Left ventricle myocardium inferior (tissue), 1 donor: Measurements from ENCODE around the gene TMEM225B. TPM values are rescaled to one million over a fixed set of nuclear protein-coding genes. Genes with fewer than 3 reads are reported as not detected.

Source experiments
- DNase-seq: peaks from one replicate; pipeline ENCODE4 v3.0.0-alpha.2; 2020
- H3K27ac ChIP-seq: fragments of 200-600 bp; replicated peaks from 2 replicates; pipeline ENCODE4 v1.8.0; 2021
- H3K27me3 ChIP-seq: fragments of 200-600 bp; 2 replicates; pipeline ENCODE4 v1.8.0; 2021; ENCODE audit warnings: low read depth
- H3K36me3 ChIP-seq: fragments of 200-600 bp; 2 replicates; pipeline ENCODE4 v1.8.0; 2021
- H3K4me1 ChIP-seq: fragments of 200-600 bp; 2 replicates; pipeline ENCODE4 v1.8.0; 2021
- H3K4me3 ChIP-seq: fragments of 200-600 bp; 2 replicates; pipeline ENCODE4 v1.8.0; 2021; ENCODE audit warnings: mild to moderate bottlenecking, moderate library complexity
- H3K9me3 ChIP-seq: fragments of 200-600 bp; replicated peaks from 2 replicates; pipeline ENCODE4 v1.8.0; 2021
- intact Hi-C: fragments of 100-400 bp; cut with micrococcal nuclease; formaldehyde crosslinking; loops from one replicate; pipeline ENCODE4 v1.11.0; 2022
- total RNA-seq: library from RNA; stranded (reverse); fragmentation: NEBNext Ultra II Directional; extraction: Animal tissue kit (Norgen Biotek cat#: 25700); gene quantifications from one replicate; pipeline ENCODE4 v1.2.1, GENCODE V29; 2021
- TF ChIP-seq, protein P1 (sequence below): fragments of 200-600 bp; IDR thresholded peaks from 2 replicates; pipeline ENCODE4 v1.8.0; 2021; ENCODE audit warnings: antibody characterized with exemption, mild to moderate bottlenecking, borderline replicate concordance
- donor health status: DM: no; HTN: yes; CAD: no; lungs with severe emphysema.

TMEM225B gene
- total RNA-seq, 1 donor from 2014 or later: not detected

DNA sequence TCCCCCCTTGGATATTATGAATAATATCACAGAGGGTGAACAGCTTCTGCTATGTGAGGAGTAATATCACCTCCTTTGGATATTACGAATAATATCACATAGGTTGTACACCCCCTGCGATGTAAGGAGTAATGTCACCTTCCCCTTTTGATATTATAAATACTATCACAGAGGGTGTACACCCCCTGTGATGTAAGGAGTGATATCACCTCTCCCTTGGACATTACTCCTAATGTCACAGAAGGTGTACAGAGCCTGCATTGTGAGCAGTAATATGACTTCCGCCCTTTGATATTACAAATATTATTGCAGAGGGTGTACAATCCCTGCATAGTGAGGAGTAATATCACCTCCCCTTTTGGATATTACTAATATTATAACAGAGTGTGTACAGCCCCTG lies 9.2 kb upstream of the TMEM225B start:
- TF ChIP-seq, protein P1, sequence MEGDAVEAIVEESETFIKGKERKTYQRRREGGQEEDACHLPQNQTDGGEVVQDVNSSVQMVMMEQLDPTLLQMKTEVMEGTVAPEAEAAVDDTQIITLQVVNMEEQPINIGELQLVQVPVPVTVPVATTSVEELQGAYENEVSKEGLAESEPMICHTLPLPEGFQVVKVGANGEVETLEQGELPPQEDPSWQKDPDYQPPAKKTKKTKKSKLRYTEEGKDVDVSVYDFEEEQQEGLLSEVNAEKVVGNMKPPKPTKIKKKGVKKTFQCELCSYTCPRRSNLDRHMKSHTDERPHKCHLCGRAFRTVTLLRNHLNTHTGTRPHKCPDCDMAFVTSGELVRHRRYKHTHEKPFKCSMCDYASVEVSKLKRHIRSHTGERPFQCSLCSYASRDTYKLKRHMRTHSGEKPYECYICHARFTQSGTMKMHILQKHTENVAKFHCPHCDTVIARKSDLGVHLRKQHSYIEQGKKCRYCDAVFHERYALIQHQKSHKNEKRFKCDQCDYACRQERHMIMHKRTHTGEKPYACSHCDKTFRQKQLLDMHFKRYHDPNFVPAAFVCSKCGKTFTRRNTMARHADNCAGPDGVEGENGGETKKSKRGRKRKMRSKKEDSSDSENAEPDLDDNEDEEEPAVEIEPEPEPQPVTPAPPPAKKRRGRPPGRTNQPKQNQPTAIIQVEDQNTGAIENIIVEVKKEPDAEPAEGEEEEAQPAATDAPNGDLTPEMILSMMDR: no peak
- H3K4me3 ChIP-seq: no peak overlapping the region
- H3K9me3 ChIP-seq: no peaks in the 10 kb centered on the region
- intact Hi-C loops: no loop called here
- H3K4me1 ChIP-seq: no peaks in the 10 kb centered on the region
- H3K36me3 ChIP-seq: no peaks in the 10 kb centered on the region
- H3K27ac ChIP-seq: no peak overlapping the region
- peaks cover 38% of the 10 kb centered on the region for H3K27me3 ChIP-seq
- no peak for DNase-seq

DNA sequence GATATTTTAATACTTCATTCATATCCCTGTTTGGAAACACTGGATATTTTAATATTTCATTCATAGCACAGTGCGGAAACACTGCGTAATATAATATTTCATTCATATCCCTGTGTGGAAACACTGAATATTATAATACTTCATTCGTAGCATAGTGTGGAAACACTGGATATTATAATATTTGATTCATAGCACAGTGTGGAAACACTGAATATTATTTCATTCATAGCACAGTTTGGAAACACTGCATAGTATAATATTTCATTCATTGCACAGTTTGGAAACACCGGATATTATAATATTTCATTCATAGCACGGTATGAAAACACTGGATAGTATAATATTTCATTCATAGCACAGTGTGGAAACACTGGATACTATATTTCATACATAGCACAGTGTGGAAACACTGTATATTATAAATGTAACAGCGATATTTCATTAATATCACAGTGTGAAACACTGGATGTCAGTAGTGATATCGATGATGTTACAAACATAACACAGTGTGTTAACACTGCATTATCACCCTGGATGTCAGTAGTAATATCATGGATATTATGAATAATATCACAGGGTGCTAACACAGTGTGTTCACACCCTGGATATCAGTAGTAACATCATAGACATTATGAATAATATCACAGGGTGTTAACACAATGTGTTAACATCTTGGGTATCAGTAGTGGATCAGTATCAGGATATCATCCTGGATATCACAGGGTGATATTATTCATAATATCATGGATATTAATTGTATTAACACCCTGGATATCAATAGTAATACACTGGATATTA lies 2.9 kb upstream of the TMEM225B start:
- no peaks in the 10 kb centered on the region for H3K4me1 ChIP-seq
- intact Hi-C loops: no loop called here
- TF ChIP-seq, protein P1: no peak
- no peak for DNase-seq
- peaks cover 9% of the 10 kb centered on the region for H3K27me3 ChIP-seq
- H3K4me3 ChIP-seq: no peak overlapping the region
- no peaks in the 10 kb centered on the region for H3K36me3 ChIP-seq
- no peaks in the 10 kb centered on the region for H3K9me3 ChIP-seq
- no peak overlapping the region for H3K27ac ChIP-seq

GRCh38 chr7:99596408-99596955 lies 1.6 kb upstream of the TMEM225B start:
- intact Hi-C loops: no loop called here
- Histone ChIP-seq H3K27ac (no peak overlapping the region), H3K36me3 (no peaks in the 10 kb centered on the region), H3K9me3 (no peaks in the 10 kb centered on the region), H3K27me3 (peaks cover 9% of the 10 kb centered on the region), H3K4me1 (no peaks in the 10 kb centered on the region), H3K4me3 (no peak overlapping the region)
- TF ChIP-seq, protein P1: no peak
- DNase-seq: no peak

DNA sequence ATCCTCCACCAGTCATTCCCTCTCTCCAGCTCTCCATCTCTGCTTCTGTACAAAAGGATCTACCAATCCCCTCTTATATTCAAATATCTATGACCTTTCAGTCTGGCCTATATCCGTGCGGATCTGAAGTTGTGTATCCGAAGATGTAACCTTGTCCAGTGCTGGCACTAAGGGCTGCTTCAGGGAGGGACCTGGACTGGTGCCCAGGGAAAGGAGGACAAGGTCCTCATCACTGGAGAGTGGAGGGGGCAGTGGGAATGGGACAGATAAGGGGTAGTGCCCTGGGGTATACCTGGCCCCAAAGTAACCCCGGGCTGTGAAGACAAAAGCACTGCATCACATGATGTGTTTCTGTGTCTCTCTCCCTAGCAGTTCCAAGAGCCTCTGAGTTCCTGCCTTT lies 1.8 kb downstream of the TMEM225B start:
- Histone ChIP-seq H3K9me3 (no peaks in the 10 kb centered on the region), H3K4me3 (no peak overlapping the region), H3K36me3 (no peaks in the 10 kb centered on the region), H3K27ac (no peak overlapping the region), H3K27me3 (peaks cover 9% of the 10 kb centered on the region), H3K4me1 (no peaks in the 10 kb centered on the region)
- no peak for DNase-seq
- TF ChIP-seq, protein P1: no peak
- intact Hi-C loops: no loop called here

DNA sequence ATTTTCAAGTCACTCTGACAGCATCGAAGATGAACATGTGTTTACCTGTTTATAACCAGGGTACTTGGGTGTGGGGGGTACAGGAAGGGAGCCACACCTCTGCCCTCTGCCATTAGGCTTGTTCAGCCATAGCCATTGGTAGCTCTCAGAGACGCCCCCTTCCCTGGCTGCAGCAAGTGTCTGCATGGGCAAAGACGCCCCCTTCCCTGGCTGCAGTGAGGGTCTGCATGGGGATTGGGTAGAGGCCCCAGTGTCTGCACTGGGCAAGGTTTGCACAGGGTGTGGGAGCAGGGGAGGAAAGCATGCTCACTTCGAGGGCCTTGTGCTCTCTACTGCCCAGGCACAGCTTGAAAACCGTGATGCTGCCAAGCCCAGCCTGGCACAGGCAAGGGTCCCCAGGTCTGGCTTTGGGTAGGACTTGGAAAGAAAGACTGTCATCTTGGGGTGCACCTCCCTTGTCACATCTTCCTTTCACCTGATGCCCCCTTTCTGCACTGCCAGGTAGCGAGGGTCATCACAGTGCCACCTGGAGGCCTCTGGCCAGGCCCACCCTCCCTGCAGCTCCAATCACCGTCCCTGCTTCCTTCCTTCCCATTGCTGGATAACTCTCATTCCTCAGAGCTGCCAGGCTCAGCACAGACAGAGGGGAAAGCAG lies 3.7 kb downstream of the TMEM225B start:
- H3K4me3 ChIP-seq: no peak overlapping the region
- TF ChIP-seq, protein P1: no peak
- peaks cover 14% of the 10 kb centered on the region for H3K27me3 ChIP-seq
- intact Hi-C loops: no loop called here
- DNase-seq: no peak
- H3K27ac ChIP-seq: no peak overlapping the region
- no peaks in the 10 kb centered on the region for H3K4me1 ChIP-seq
- H3K36me3 ChIP-seq: no peaks in the 10 kb centered on the region
- no peaks in the 10 kb centered on the region for H3K9me3 ChIP-seq
